ENCODE data around the gene CUTC. TPM values are rescaled to one million over a fixed set of nuclear protein-coding genes. Genes with fewer than 3 reads are reported as not detected.

CUTC gene
- total RNA-seq, 1 donor from 2014 or later = 10.3 TPM

GRCh38 chr10:99784016-99784726 is 52.1 kb downstream of the CUTC start:
- FAIRE-seq (peak; percentile 71), DNase-seq (ENCODE audit: low read depth) (peak; percentile 83)
- Histone ChIP-seq H4K20me1 (ENCODE audit: insufficient read depth, low read length) (no peaks in the 10 kb centered on the region), H3K4me3 (ENCODE audit: insufficient read depth, low read depth, low read length) (peak overlapping the region; percentile 1), H3K36me3 (ENCODE audit: insufficient read depth, low read length) (no peaks in the 10 kb centered on the region), H3K79me2 (ENCODE audit: insufficient read depth, low read length) (no peaks in the 10 kb centered on the region), H3K4me2 (ENCODE audit: low read length) (peak overlapping the region; percentile 49), H3K9ac (ENCODE audit: low read length) (no peak overlapping the region), H3K27ac (ENCODE audit: low read depth, low read length) (peak overlapping the region; percentile 44), H2AFZ (ENCODE audit: low read depth, low read length) (peak overlapping the region; percentile 6), H3K4me1 (ENCODE audit: insufficient read depth, low read length) (peaks cover 32% of the 10 kb centered on the region), H3K27me3 (ENCODE audit: insufficient read depth, low read length) (no peaks in the 10 kb centered on the region), H3K9me3 (ENCODE audit: insufficient read depth, low read depth, low read length) (no peaks in the 10 kb centered on the region)
- no peak overlapping the region for H3K4me3 Mint-ChIP-seq (ENCODE audit: unreplicated experiment)
- H3K36me3 Mint-ChIP-seq (ENCODE audit: low read depth, unreplicated experiment) = no peaks in the 10 kb centered on the region
- H3K27me3 Mint-ChIP-seq (ENCODE audit: low read depth, unreplicated experiment) = no peaks in the 10 kb centered on the region
- H3K9me3 Mint-ChIP-seq (ENCODE audit: unreplicated experiment) = peaks cover 4% of the 10 kb centered on the region
- peak overlapping the region; percentile 36 for H3K27ac Mint-ChIP-seq (ENCODE audit: unreplicated experiment)
- H3K4me1 Mint-ChIP-seq (ENCODE audit: low read depth, unreplicated experiment) = peaks cover 18% of the 10 kb centered on the region
- TF ChIP-seq EZH2 (IDR thresholded peaks at IDR 0.05; ENCODE audit: insufficient read depth, low read length) (no peak), CTCF (IDR thresholded peaks at IDR 0.05; ENCODE audit: insufficient read depth, low read depth, low read length) (no peak)

GRCh38 chr10:99784727-99785441 is 52.9 kb downstream of the CUTC start:
- Mint-ChIP-seq H3K4me1 (ENCODE audit: low read depth, unreplicated experiment) (peaks cover 13% of the 10 kb centered on the region), H3K27ac (ENCODE audit: unreplicated experiment) (no peak overlapping the region), H3K4me3 (ENCODE audit: unreplicated experiment) (no peak overlapping the region), H3K27me3 (ENCODE audit: low read depth, unreplicated experiment) (no peaks in the 10 kb centered on the region), H3K9me3 (ENCODE audit: unreplicated experiment) (peaks cover 4% of the 10 kb centered on the region), H3K36me3 (ENCODE audit: low read depth, unreplicated experiment) (no peaks in the 10 kb centered on the region)
- DNase-seq (ENCODE audit: low read depth) (peak; percentile 39), FAIRE-seq (no peak)
- H2AFZ ChIP-seq (ENCODE audit: low read depth, low read length) = peak overlapping the region; percentile 47
- no peaks in the 10 kb centered on the region for H4K20me1 ChIP-seq (ENCODE audit: insufficient read depth, low read length)
- H3K36me3 ChIP-seq (ENCODE audit: insufficient read depth, low read length) = no peaks in the 10 kb centered on the region
- no peaks in the 10 kb centered on the region for H3K79me2 ChIP-seq (ENCODE audit: insufficient read depth, low read length)
- H3K4me3 ChIP-seq (ENCODE audit: insufficient read depth, low read depth, low read length) = no peak overlapping the region
- TF ChIP-seq EZH2 (IDR thresholded peaks at IDR 0.05; ENCODE audit: insufficient read depth, low read length) = no peak
- no peak for TF ChIP-seq CTCF (IDR thresholded peaks at IDR 0.05; ENCODE audit: insufficient read depth, low read depth, low read length)
- no peak overlapping the region for H3K9ac ChIP-seq (ENCODE audit: low read length)
- H3K9me3 ChIP-seq (ENCODE audit: insufficient read depth, low read depth, low read length) = no peaks in the 10 kb centered on the region
- peak overlapping the region; percentile 44 for H3K27ac ChIP-seq (ENCODE audit: low read depth, low read length)
- H3K4me2 ChIP-seq (ENCODE audit: low read length) = peak overlapping the region; percentile 49
- peaks cover 28% of the 10 kb centered on the region for H3K4me1 ChIP-seq (ENCODE audit: insufficient read depth, low read length)
- H3K27me3 ChIP-seq (ENCODE audit: insufficient read depth, low read length) = no peaks in the 10 kb centered on the region

Measured in astrocyte (in vitro differentiated cells and primary cell).